GM18498 (cell line): Measurements from ENCODE around the gene ZCCHC7.

ENCODE experiments used
- ATAC-seq: cut with Tn5 transposase; IDR thresholded peaks from one replicate; pipeline ENCODE4 v1.9.1; 2021; ENCODE audit warnings: mild to moderate bottlenecking, moderate library complexity; ENCODE audit not compliant: unreplicated experiment

ZCCHC7 gene

GRCh38 chr9:37243588-37244345 lies 123.4 kb downstream of the ZCCHC7 start:
- no peak for ATAC-seq

GRCh38 chr9:37246826-37247225 lies 126.5 kb downstream of the ZCCHC7 start:
- no peak for ATAC-seq

DNA sequence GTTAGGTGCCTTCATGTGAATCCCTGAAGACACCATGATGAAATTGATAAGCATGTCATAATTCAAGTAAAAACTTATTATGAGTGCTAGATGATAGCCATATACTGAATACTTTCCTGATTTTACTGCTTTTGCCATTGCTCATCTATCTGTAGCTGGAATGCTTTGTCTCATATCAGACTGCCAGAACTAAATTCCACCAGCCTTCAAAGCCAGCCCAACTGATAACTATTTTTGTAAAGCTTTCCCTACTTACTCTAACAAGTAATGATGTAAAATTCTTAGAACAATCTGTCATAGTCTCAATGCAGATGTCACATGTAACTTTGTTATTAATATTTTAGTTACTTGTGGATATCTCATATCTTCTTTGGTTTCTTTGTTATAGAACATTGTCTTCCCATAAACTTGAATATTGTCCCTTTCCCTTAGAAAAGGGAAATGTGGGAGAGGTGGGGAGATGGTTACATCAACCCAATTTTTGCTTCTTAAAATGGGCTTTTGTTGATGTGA lies 128.3 kb downstream of the ZCCHC7 start:
- ATAC-seq: no peak

DNA sequence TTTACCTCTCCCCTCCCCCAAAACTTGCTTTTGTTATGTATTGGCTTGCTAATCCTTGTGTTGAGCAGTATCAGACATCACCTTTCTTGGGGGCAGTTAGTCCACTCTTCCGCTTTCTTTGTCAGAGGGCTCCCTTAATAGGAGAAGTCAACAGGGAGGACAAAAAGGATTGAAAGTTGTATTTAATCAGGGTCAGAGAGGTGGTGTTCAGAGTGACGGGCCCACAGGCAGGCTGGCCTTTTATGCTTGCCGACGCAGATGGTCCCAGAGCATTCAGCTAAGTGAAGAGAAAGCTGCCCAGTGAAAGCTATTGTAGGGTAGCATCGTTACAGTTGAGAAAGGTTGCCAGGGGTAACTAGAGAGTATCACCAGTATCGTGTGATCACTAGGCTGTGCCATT lies 131.1 kb downstream of the ZCCHC7 start:
- peak; percentile 90 for ATAC-seq

DNA sequence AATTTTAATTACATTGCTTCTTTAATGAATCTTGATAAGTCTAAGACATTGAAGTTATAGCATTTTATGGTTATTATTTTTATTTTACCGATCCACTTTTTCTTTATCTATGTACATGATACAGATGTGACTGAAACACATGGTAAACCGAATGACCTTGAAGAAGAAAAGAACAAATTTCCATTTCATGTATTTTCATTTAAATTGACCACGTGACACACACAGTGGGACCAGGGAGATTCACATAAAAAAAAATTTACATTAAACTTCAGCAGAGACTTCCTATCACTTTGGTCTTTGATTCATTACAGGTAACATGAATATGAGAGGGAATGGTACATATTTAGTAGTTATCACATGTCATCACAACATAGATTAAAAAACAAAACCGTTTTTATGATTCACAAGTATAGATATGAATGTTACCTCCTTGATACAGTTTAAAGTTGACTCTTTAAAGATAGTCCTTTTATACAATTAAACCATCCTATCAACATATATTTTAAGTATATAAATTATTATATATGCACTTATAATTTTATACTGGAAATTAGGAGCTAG lies 133.1 kb downstream of the ZCCHC7 start:
- no peak for ATAC-seq

- ATAC-seq: no peak
These were observed 134.8 kb downstream of the ZCCHC7 start for GRCh38 chr9:37255187-37255586.

DNA sequence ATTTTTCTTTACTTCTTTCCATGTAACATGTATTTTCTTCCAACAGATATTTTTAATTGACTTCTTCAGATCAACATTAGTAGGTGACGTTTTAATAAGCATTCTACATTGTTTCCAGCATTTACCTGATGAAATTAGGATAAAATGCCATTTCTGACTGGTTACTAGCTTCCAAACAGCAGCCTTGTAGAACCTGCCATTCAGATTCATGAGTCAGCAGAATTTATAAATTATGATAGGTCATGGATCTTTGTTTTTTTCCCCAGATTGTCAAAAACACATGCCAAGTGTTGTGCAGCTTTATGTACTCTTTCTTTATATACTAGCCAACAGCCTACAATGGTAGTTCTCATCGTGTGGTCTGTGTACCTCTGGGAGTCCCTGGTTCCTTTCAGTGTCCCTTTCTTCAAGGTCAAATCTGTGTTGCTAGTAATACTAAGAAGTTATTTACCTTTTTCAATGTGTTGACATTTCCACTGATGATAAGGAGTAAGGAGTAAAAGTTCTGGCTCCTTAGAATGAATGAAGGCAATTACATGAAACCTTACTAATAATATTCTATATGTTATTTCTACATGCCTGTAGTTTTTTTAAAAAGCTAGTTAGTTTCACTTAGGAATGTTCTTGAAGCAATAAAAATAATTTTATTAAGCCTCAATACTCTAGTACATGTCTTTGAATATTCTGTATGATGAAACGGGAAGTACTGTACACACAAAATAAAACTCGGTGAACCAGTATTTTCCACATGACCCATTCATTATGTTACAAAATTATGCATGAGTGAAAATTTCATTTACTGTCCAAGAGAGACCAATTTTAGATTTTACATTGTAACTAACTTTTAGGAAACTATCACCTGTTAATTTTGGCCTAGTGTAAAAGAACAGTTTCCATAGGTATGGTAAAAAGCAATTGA lies 135.8 kb downstream of the ZCCHC7 start:
- no peak for ATAC-seq

DNA sequence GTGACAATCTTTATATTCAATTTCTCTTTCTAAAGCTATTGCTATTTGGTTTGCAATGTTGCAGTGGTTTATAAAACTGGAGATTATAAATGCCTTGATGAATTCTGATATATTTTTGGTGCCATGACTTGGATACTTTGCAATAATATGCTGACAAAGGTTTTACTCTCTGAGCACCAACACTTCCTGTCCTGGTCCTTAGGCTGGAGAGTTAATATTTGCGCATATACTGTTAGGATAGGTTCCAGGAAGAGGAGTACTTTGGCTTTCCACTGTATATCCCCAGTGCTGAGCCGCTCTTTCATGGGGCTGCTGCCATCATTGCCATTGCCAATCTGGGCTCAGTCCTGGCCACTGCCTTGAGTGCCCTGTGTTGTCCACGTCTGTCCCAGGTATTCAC lies 139.6 kb downstream of the ZCCHC7 start:
- ATAC-seq: no peak

GRCh38 chr9:37262410-37262809 lies 142.0 kb downstream of the ZCCHC7 start:
- no peak for ATAC-seq

DNA sequence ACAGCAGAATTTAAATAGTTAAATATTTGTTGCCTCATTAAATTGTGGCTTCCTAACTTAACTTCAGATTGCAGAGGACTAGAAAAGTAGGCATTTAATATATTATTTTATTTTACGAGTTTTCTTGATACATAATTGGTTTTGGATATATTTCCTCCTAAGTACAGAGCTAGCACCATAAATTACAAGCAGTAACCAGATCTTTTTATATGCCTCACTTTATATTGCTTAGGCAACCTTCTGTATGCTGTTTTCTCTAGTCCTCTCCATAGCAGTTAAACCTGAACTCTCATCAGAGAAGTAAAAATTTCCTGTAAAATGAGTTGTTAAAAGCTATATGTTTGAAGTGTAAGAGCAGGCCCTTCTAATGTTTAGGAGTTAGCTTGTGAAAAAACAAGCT lies 144.2 kb downstream of the ZCCHC7 start:
- ATAC-seq: no peak

DNA sequence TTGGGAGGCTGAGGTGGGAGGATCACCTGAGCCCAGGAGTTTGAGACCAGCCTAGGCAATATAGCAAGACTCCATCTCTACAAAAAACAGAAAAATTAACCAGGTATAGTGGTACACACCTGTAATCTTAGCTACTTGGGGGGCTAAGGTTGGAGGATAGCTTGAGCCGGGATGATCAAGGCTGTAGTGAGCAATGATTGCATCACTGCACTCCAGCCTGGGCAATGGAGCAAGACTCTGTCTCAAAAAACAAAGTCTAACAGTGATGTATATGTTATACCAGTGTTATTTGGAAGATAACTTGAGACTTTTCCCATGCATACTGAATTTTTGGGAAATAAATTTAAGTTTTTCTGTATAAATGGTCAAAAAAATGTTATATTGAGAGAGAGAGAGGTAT lies 146.3 kb downstream of the ZCCHC7 start:
- no peak for ATAC-seq

DNA sequence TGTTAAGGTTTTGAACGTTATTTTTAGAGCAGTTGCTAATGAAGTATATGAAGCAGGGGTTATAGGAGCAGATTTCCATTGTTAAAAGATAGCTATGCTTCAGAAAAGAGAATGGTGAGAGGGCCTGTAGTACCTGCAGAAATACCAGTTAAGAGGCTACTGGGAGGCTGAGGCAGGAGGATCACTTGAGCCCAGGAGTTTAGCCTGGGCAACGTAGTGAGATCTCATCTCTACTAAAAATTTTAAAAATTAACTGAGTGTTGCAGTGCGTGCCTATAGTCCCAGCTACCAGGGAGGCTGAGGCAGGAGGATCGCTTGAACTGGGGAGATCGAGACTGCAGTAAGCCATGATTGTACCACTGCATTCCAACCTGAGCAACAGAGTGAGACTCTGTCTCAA lies 148.8 kb downstream of the ZCCHC7 start:
- ATAC-seq: no peak

GRCh38 chr9:37271679-37272078 lies 151.3 kb downstream of the ZCCHC7 start:
- ATAC-seq: no peak

DNA sequence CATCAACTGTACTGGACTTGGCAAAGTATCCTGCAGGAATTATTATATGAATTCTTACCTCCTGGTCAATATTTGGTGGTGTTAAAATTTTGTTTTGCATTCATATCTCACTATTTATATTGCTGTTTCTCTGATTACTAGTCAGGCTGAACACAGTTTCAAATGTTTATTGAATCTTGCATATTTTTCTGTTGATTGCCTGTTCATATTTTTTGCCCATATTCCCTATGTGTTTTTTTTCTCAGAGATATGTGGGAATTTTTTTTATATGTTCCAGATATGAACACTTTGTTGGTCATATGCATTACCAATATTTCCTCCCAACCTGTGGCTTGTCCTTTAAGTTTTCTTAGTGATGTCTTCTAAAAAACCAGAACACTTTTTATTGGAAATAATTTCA lies 153.2 kb downstream of the ZCCHC7 start:
- no peak for ATAC-seq

DNA sequence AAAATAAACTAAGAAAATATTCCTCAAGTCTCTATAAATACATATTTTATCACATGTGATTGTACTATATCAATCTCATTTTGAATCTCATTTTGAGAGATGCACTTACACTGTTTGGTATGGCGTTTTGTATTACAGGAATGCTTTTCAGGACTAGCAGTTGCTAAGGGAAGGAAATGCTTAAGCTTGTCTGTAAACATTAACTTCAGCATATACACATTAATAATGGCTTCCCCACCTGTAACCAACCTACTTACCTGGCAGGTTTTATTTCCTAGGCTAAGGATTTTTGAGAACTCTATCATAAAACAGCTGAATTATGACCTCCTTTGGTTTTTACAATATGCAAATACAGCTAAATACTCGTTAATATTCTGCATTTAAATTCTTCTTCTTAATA lies 161.2 kb downstream of the ZCCHC7 start:
- no peak for ATAC-seq

GRCh38 chr9:37283730-37284325 lies 163.5 kb downstream of the ZCCHC7 start:
- no peak for ATAC-seq

GRCh38 chr9:37284636-37285035 lies 164.3 kb downstream of the ZCCHC7 start:
- no peak for ATAC-seq

- no peak for ATAC-seq
These were observed 166.3 kb downstream of the ZCCHC7 start for GRCh38 chr9:37286530-37287175.

- no peak for ATAC-seq
These were observed 166.9 kb downstream of the ZCCHC7 start for GRCh38 chr9:37287317-37287716.

GRCh38 chr9:37289631-37290030 lies 169.3 kb downstream of the ZCCHC7 start:
- ATAC-seq: no peak
